ENCODE results near the gene FAM174A.

FAM174A gene

GRCh38 chr5:100615362-100615761, 80.2 kb downstream of the FAM174A start:
- Histone ChIP-seq H3K4me1 (ENCODE audit: control insufficient read depth, insufficient read depth, low read length) (no peaks in the 10 kb centered on the region), H3K27me3 (ENCODE audit: control insufficient read depth, insufficient read depth, low read length) (no peaks in the 10 kb centered on the region), H3K9me3 (ENCODE audit: control insufficient read depth, insufficient read depth, low read length) (no peaks in the 10 kb centered on the region), H3K4me3 (ENCODE audit: low read depth, low read length) (no peak overlapping the region), H3K9ac (ENCODE audit: low read depth, low read length) (no peak overlapping the region), H3K36me3 (ENCODE audit: control insufficient read depth, insufficient read depth, low read length) (no peaks in the 10 kb centered on the region)

- Histone ChIP-seq H3K4me3 (ENCODE audit: low read depth, low read length) (no peak overlapping the region), H3K9me3 (ENCODE audit: control insufficient read depth, insufficient read depth, low read length) (no peaks in the 10 kb centered on the region), H3K4me1 (ENCODE audit: control insufficient read depth, insufficient read depth, low read length) (no peaks in the 10 kb centered on the region), H3K27me3 (ENCODE audit: control insufficient read depth, insufficient read depth, low read length) (no peaks in the 10 kb centered on the region), H3K9ac (ENCODE audit: low read depth, low read length) (no peak overlapping the region), H3K36me3 (ENCODE audit: control insufficient read depth, insufficient read depth, low read length) (no peaks in the 10 kb centered on the region)
Measured at GRCh38 chr5:100616291-100616690, 81.1 kb downstream of the FAM174A start.

GRCh38 chr5:100616981-100617380, 81.8 kb downstream of the FAM174A start:
- no peaks in the 10 kb centered on the region for H3K4me1 ChIP-seq (ENCODE audit: control insufficient read depth, insufficient read depth, low read length)
- no peaks in the 10 kb centered on the region for H3K27me3 ChIP-seq (ENCODE audit: control insufficient read depth, insufficient read depth, low read length)
- no peaks in the 10 kb centered on the region for H3K9me3 ChIP-seq (ENCODE audit: control insufficient read depth, insufficient read depth, low read length)

GRCh38 chr5:100623719-100624118, 88.5 kb downstream of the FAM174A start:
- no peaks in the 10 kb centered on the region for H3K36me3 ChIP-seq (ENCODE audit: control insufficient read depth, insufficient read depth, low read length)
- no peaks in the 10 kb centered on the region for H3K9me3 ChIP-seq (ENCODE audit: control insufficient read depth, insufficient read depth, low read length)
- no peak overlapping the region for H3K4me3 ChIP-seq (ENCODE audit: low read depth, low read length)
- no peaks in the 10 kb centered on the region for H3K4me1 ChIP-seq (ENCODE audit: control insufficient read depth, insufficient read depth, low read length)
- H3K27me3 ChIP-seq (ENCODE audit: control insufficient read depth, insufficient read depth, low read length) = no peaks in the 10 kb centered on the region
- H3K9ac ChIP-seq (ENCODE audit: low read depth, low read length) = no peak overlapping the region

More at GRCh38 chr5:100616981-100617380, 81.8 kb downstream of the FAM174A start:
- H3K4me3 ChIP-seq (ENCODE audit: low read depth, low read length) = no peak overlapping the region
- H3K9ac ChIP-seq (ENCODE audit: low read depth, low read length) = no peak overlapping the region
- H3K36me3 ChIP-seq (ENCODE audit: control insufficient read depth, insufficient read depth, low read length) = no peaks in the 10 kb centered on the region

- Histone ChIP-seq H3K36me3 (ENCODE audit: control insufficient read depth, insufficient read depth, low read length) (no peaks in the 10 kb centered on the region), H3K27me3 (ENCODE audit: control insufficient read depth, insufficient read depth, low read length) (no peaks in the 10 kb centered on the region), H3K9me3 (ENCODE audit: control insufficient read depth, insufficient read depth, low read length) (no peaks in the 10 kb centered on the region), H3K4me1 (ENCODE audit: control insufficient read depth, insufficient read depth, low read length) (no peaks in the 10 kb centered on the region), H3K4me3 (ENCODE audit: low read depth, low read length) (no peak overlapping the region), H3K9ac (ENCODE audit: low read depth, low read length) (no peak overlapping the region)
Measured at GRCh38 chr5:100634937-100635534, 99.9 kb downstream of the FAM174A start.
